ENCODE measurements around the gene TALDO1.

TALDO1 gene

GRCh38 chr11:714436-714835, 32.8 kb upstream of the TALDO1 start:
- DNase-seq (ENCODE audit: low read depth in 2 of 2) = no peak

DNA sequence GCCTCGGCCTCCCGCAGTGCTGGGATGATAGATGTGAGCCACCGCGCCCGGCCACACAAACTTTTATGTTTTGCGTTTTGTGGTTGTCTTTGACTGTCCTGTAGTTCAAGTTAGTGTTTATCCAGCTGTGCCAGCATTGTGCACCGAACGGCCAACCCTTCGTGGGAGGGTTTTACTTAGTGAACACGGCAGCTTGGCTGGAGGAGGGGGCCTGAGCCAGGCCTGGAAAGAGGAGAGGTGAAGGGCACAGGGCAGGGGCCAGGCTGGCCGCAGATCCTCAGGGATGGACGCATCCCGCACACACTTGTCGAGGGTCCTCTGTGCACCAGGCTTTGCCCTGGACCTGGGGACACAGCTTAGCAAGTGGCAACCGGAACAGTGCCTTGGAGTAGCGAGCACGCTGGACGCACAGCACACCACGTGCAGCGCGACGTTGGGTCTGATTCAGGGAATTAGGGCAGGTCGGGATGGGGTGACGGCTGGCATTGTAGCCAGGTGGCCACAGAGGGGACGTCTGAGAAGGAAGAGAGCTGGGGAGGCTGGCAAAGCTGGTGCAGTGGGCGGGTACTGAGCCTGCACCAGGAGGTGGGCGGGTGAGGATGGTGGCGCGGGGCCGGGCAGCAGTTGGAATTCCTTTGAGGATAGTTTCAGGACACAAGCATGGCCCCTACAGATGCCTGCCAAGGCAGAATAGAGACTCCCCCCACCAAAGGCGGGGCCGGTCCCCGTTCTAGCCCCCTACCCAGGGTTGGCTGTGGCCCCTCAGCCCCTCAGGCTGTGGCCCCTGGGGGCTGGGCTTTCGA, 27.8 kb upstream of the TALDO1 start:
- no peak for DNase-seq (ENCODE audit: low read depth in 2 of 2)

DNA sequence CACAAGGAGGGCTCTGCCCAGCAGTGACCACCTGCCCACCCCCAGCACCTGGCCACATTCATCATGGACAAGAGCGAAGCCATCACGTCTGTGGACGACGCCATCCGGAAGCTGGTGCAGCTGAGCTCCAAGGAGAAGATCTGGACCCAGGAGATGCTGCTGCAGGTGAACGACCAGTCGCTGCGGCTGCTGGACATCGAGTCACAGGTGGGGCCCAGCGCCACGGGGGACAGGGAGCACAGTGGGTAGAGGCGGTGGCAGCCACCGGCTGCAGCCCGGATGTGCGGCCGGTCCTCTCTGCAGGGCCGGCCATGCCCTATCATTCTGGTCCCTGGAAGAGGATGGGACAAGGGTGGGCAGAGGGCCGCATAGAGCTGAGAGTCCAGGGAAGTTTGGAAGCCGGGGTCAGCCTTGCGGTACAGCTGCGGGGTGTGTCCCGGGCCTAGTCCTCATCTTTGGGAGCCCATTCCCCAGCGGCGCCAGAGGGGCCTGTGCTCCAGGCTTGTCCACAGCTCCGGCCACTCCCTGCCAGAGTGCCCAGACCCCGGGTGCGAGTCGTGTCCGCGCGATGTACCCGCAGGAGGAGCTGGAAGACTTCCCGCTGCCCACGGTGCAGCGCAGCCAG, 27.1 kb upstream of the TALDO1 start:
- DNase-seq (ENCODE audit: low read depth in 2 of 2) = no peak

- no peak for DNase-seq (ENCODE audit: low read depth in 2 of 2)
Observed at GRCh38 chr11:720642-721246, 26.5 kb upstream of the TALDO1 start.

DNA sequence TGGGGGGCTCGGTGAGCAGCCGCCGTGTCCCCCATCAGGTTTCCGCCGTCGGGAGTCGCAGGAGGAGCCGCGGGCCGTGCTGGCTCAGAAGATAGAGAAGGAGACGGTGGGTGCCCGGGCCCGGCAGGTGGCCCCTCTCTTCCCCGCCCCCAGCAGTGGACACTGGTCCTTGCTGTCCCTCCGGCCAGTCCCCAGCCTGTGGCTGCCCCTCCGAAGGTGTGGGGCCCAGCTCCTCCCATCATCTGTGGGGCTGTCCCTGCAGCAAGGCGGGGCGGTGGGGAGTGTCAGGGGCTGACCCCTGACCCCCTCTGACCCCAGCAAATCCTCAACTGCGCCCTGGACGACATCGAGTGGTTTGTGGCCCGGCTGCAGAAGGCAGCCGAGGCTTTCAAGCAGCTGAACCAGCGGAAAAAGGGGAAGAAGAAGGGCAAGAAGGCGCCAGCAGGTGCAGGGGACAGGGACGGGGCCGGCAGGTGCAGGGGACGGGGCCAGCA, 26.0 kb upstream of the TALDO1 start:
- no peak for DNase-seq (ENCODE audit: low read depth in 2 of 2)

DNA sequence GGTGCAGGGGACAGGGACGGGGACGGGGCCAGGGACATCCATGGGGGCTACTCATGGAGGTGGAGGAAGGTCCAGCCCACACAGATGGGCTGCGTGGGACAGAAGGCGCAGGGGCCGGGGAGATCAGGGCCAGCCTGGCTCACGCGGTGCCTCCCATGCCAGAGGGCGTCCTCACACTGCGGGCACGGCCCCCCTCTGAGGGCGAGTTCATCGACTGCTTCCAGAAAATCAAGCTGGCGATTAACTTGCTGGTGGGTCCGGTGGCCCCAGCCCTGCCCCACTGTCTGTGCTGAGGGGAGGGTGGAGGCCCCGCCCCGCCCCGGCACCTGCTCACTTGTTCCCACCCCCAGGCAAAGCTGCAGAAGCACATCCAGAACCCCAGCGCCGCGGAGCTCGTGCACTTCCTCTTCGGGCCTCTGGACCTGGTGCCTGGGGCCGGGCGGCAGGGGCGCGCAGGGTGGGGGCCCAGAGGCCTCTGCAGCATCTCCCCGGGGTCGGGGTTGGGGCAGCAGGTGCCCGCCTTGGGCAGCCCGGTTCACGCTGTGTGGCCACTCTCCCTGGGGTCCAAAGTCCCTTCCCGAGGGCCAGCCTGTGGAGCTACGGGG, 25.4 kb upstream of the TALDO1 start:
- no peak for DNase-seq (ENCODE audit: low read depth in 2 of 2)

DNA sequence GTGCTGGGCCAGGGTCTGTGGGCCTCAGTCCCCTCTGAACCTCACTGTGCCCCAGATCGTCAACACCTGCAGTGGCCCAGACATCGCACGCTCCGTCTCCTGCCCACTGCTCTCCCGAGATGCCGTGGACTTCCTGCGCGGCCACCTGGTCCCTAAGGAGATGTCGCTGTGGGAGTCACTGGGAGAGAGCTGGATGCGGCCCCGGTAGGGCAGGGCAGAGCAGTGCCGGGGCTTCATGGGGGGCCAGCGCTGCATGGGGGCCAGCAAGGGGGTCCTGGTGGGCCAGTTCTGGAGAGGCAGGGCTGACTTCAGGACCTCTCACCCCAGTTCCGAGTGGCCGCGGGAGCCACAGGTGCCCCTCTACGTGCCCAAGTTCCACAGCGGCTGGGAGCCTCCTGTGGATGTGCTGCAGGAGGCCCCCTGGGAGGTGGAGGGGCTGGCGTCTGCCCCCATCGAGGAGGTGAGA, 24.9 kb upstream of the TALDO1 start:
- DNase-seq (ENCODE audit: low read depth in 2 of 2) = no peak

GRCh38 chr11:723120-723883, 24.0 kb upstream of the TALDO1 start:
- DNase-seq (ENCODE audit: low read depth in 2 of 2) = no peak

DNA sequence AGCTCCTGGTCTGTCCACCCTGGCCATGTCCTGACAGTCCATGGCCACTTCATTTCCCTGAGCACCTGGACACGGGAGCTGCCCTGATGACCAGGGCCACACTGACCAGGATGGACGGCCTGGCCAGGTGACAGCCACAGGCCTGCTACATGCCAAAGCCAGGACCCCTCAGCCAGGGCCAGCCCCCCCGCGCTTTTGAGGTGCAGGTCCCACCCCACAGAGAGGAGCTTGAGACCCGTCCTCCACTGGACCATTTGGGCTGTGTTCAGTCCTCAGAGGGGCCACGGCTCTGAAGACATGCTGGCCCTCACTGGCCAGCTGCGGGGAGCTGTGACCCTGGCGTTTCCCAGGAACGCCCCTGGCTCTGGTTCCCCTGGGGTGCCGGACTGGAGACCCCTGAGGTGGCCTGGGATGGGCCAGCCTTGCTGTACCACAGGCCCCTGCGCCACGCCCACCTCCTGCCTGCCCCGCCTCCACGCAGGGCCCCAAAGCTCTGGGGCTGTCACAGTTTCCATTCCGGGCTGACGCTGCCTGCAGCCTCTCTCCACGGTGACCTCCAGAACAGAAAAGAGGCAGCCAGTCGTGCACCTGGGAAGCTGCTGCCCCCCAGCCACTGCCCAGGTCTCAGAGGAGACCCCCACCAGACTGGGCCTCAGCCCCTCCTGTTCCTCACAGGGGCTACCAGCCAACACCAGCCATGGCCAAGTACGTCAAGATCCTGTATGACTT, 23.1 kb upstream of the TALDO1 start:
- no peak for DNase-seq (ENCODE audit: low read depth in 2 of 2)

DNA sequence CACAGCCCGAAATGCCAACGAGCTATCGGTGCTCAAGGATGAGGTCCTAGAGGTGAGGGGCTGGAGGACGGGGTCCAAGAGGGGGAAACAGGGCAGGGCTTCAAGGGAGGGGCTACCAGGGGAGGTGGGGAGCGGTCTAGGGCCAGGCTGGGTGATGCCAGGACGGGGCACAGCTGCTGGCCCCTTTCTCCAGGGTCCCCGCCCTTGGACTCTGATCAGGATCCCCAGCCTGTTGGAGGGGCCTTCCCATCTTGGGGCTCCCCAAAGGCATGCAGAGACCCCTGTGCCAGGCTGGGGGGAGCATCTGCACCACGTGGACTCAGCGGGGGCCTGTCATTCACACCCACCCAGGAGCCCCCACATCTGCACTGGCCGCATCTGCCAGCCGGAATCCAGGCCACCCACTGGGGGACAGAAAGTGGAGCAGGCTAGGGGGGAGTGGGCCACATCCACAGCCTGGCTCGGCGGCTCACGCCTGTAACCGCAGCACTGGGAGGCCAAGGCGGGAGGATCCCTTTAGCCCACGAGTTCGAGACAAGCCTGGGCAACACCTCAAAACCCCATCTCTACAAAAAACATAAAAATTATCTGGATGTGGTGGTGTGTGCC, 22.4 kb upstream of the TALDO1 start:
- DNase-seq (ENCODE audit: low read depth in 2 of 2) = no peak

DNA sequence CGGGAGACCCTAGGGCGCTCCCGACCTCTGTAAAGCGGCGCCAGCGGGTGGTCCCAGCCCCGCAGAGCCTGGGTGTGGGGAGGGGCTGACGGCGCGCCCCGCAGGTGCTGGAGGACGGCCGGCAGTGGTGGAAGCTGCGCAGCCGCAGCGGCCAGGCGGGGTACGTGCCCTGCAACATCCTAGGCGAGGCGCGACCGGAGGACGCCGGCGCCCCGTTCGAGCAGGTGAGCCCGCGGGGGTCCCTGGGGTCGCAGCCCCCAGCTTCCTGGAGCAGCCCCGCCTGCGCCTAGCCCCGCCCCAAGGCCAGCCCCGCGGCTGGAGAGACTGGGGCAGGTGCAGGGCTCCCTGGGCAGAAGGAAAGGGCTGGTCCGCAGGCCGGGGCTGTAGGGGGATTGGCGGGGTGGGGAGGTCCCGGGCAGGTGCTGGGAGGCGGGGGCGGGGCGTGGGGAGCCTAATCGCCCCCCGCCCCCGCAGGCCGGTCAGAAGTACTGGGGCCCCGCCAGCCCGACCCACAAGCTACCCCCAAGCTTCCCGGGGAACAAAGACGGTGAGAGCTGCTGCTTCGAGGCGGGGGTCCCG, 21.6 kb upstream of the TALDO1 start:
- DNase-seq (ENCODE audit: low read depth in 2 of 2) = no peak

DNA sequence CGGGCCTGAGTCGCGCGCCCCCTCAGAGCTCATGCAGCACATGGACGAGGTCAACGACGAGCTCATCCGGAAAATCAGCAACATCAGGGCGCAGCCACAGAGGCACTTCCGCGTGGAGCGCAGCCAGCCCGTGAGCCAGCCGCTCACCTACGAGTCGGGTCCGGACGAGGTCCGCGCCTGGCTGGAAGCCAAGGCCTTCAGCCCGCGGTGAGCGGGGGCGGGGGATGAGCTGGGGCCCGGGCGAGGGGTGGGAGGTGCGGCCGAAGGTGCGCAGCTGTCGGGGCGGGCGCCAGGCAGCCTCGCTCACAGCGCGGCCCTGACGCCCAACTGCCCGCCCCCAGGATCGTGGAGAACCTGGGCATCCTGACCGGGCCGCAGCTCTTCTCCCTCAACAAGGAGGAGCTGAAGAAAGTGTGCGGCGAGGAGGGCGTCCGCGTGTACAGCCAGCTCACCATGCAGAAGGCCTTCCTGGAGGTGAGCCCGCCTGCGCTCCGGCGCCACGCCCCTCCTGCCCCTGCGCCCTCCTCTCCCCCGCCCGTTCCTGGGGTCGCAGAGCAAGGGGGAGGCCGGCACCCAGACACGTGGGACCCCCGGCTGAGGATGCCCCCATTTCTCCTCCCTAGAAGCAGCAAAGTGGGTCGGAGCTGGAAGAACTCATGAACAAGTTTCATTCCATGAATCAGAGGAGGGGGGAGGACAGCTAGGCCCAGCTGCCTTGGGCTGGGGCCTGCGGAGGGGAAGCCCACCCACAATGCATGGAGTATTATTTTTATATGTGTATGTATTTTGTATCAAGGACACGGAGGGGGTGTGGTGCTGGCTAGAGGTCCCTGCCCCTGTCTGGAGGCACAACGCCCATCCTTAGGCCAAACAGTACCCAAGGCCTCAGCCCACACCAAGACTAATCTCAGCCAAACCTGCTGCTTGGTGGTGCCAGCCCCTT, 20.7 kb upstream of the TALDO1 start:
- DNase-seq (ENCODE audit: low read depth in 2 of 2) = no peak

GRCh38 chr11:727281-727701, 20.0 kb upstream of the TALDO1 start:
- no peak for DNase-seq (ENCODE audit: low read depth in 2 of 2)

- DNase-seq (ENCODE audit: low read depth in 2 of 2) = peak; percentile 45 to 75
Observed at GRCh38 chr11:727859-728748, 19.2 kb upstream of the TALDO1 start.

DNA sequence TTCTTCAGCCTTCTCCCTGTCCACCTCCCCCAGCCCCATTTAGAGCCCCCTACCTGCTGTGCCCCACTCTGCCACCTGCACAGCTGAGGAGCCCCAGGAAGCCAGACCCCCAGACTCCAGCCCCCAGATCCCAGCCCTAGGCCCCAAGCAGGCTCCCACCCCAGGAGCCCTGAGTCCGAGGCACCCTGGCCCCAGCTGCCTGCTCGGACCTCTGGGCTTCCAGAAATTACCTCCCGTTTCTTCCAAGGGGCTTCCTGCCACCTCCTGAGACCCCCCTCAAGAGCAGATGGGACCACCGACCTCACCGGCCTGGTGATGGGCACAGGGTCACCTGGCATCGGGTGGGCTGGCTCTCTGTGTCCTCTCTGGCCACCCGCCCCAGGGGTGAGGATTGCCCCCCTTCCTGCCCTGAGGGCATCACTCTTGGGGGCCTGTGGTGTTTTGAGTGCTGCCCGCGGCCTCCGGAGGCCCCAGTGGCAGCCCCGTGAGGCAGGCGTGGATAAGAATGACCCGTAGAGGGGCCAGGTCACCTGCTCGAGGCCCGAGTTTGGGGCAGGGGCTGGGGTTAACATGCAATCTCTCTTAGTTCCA, 18.3 kb upstream of the TALDO1 start:
- DNase-seq (ENCODE audit: low read depth in 2 of 2) = no peak

DNA sequence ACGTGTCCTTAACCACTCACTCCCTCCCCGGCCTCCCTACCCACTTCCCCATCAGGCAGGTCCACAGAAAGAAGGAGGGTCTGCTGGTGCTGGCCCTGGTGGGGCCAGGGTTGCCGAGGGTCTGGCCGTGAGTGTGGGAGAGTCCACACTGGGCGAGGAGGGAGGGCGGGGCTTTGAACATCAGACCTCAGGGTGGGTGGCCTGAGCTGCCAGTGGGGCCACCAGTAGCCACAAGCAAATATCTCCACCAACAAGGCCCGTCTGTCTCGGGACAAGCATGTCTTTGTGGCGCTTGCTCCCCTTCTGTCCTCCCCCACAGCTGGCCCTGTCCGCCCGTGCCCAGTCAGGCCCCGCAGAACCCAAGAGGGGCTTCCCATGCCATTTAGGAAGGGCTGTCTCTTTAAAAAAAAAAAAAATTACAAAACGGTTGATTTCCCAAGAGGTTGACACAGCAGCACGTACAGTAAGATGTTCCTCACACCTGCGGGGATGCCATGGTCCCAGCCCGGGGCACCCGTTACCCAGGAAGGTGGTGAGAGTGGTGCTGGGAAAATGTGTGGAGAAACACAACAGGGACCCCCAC, 17.7 kb upstream of the TALDO1 start:
- no peak for DNase-seq (ENCODE audit: low read depth in 2 of 2)

DNA sequence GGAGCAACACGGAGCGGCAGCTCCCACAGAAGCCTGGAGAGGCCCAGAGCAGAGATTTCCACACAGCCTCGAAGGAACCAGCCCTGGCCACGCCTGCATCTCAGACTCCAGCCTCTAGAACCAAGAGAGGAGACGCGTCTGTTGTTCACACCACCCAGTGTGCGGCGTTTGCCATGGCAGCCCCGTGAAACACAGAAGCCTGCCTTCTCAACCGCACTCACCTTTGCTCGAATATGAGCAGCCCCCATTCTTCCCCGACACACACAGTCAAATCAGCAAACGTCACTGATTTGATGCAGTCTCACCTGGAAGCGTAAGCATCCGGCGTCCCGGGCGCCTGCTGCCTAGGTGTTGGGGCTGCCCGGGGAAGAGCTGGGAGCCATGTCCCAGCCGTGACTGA, 14.2 kb upstream of the TALDO1 start:
- no peak for DNase-seq (ENCODE audit: low read depth in 2 of 2)
